GM12878 (cell line): ENCODE results near the gene ALX4. TPM values are rescaled to one million over a fixed set of nuclear protein-coding genes. Genes with fewer than 3 reads are reported as not detected.

ENCODE experiments used
- ATAC-seq: fragments of 200-7000 bp; cut with Tn5 transposase; 3 replicates; pipeline ENCODE4 v1.9.1; 2020; ENCODE audit warnings: mild to moderate bottlenecking, moderate library complexity
- BruUV-seq: library from RNA; stranded (reverse); fragments of 400-500 nt; replicated peaks from 2 replicates; lab custom pipeline; 2021; lab: Mats Ljungman, UMichigan
- CTCF ChIA-PET: fragments of 300-600 bp; sonication (Branson Sonifier 250); formaldehyde crosslinking; extraction: SDS; loops from one replicate; lab custom pipeline; 2021; ENCODE audit warnings: inconsistent platforms; lab: Yijun Ruan, JAX
- POLR2A ChIA-PET: fragments of 350-600 bp; formaldehyde crosslinking; extraction: SDS; loops from one replicate; lab custom pipeline; 2021; ENCODE audit warnings: inconsistent platforms; lab: Charles Lee
- RAD21 ChIA-PET: fragments of 300-600 bp; sonication (Branson Sonifier 250); formaldehyde crosslinking; loops from one replicate; lab custom pipeline; 2023; ENCODE audit warnings: antibody characterized with exemption; ENCODE audit not compliant: unreplicated experiment; lab: Charles Lee
- SMC1A ChIA-PET: fragments of 300-600 bp; sonication (Branson Sonifier 250); formaldehyde crosslinking; loops from one replicate; lab custom pipeline; 2023; ENCODE audit not compliant: unreplicated experiment, uncharacterized antibody; lab: Charles Lee
- DNase-seq: peaks from one replicate; pipeline ENCODE4 v3.0.0-alpha.2; 2011; ENCODE audit warnings: low read depth, low spot score
- FAIRE-seq: peaks from 3 replicates; lab custom pipeline; 2011; peaks lifted over from hg19 to GRCh38; lab: Jason Lieb, UNC
- H2AFZ ChIP-seq: 2 replicates; pipeline ENCODE4 v1.6.0; 2011; ENCODE audit warnings: low read depth, low read length, control low read depth; ENCODE audit not compliant: control insufficient read depth
- H3K27ac ChIP-seq: 2 replicates; pipeline ENCODE4 v1.5.1; 2011; ENCODE audit warnings: control low read depth; ENCODE audit not compliant: control insufficient read depth, insufficient read depth
- H3K27me3 ChIP-seq, 2 experiments: replicated peaks in 1 of 2; 2 replicates each; pipeline versions ENCODE4 v1.6.0 to v1.6.1; 2011; ENCODE audit warnings: low read length in 1 of 2; ENCODE audit not compliant: control insufficient read depth in 2 of 2, insufficient read depth in 2 of 2
- H3K36me3 ChIP-seq, 2 experiments: 2 replicates each; pipeline ENCODE4 v1.5.1; 2011; ENCODE audit warnings: low read length in 1 of 2; ENCODE audit not compliant: control insufficient read depth in 2 of 2, insufficient read depth in 2 of 2
- H3K4me1 ChIP-seq: 2 replicates; pipeline ENCODE4 v1.6.1; 2011; ENCODE audit warnings: mild to moderate bottlenecking, low read length, moderate library complexity, mixed read lengths; ENCODE audit not compliant: control insufficient read depth, insufficient read depth
- H3K4me2 ChIP-seq: 2 replicates; pipeline ENCODE4 v1.6.0; 2011; ENCODE audit warnings: control low read depth; ENCODE audit not compliant: control insufficient read depth, insufficient read depth
- H3K4me3 ChIP-seq: fragments of 200-600 bp; sonication (generic); 2 replicates; pipeline ENCODE4 v1.5.1; 2016
- H3K79me2 ChIP-seq: 2 replicates; pipeline ENCODE4 v1.6.0; 2011; ENCODE audit warnings: low read length; ENCODE audit not compliant: control insufficient read depth, insufficient read depth
- H3K9ac ChIP-seq: 2 replicates; pipeline ENCODE4 v1.8.0; 2011; ENCODE audit warnings: low read length, control low read depth, mixed read lengths; ENCODE audit not compliant: control insufficient read depth, insufficient read depth
- H3K9me3 ChIP-seq: replicated peaks from 3 replicates; pipeline ENCODE4 v1.5.1; 2011; ENCODE audit warnings: mild to moderate bottlenecking, low read length; ENCODE audit not compliant: control insufficient read depth, insufficient read depth
- H4K20me1 ChIP-seq: 2 replicates; pipeline ENCODE4 v1.6.0; 2011; ENCODE audit not compliant: control insufficient read depth, insufficient read depth
- ASH2L ChIP-seq: fragments of 300-600, 200-600 bp; sonication (generic); IDR thresholded peaks from 2 replicates; pipeline ENCODE4 v1.6.1; 2017; ENCODE audit warnings: low read depth, mild to moderate bottlenecking, borderline replicate concordance
- BCLAF1 ChIP-seq: fragments of 450-650 bp; IDR thresholded peaks from 2 replicates; pipeline ENCODE4 v1.6.1; 2017; ENCODE audit warnings: antibody characterized with exemption, mild to moderate bottlenecking, moderate library complexity
- CHD1 ChIP-seq: IDR thresholded peaks from 2 replicates; pipeline ENCODE4 v1.6.1; 2012; ENCODE audit warnings: low read depth, low read length, improper control_type of control experiment
- DPF2 ChIP-seq: fragments of 450-650 bp; IDR thresholded peaks from 2 replicates; pipeline ENCODE4 v1.6.1; 2017; ENCODE audit warnings: mild to moderate bottlenecking
- HDGF ChIP-seq: fragments of 450-650 bp; IDR thresholded peaks from 2 replicates; pipeline ENCODE4 v1.6.1; 2016; ENCODE audit warnings: antibody characterized with exemption
- IRF4 ChIP-seq: IDR thresholded peaks from 2 replicates; pipeline ENCODE4 v1.6.1; 2011; ENCODE audit warnings: low read depth, low read length
- NR2F1 ChIP-seq: fragments of 450-650 bp; conservative IDR thresholded peaks from 2 replicates; pipeline ENCODE4 v1.6.1; 2017; ENCODE audit warnings: mild to moderate bottlenecking
- PAX8 ChIP-seq: fragments of 450-650 bp; IDR thresholded peaks from 2 replicates; pipeline ENCODE4 v1.6.1; 2017; ENCODE audit warnings: mild to moderate bottlenecking, moderate library complexity
- STAT3 ChIP-seq: IDR thresholded peaks from 2 replicates; pipeline ENCODE4 v1.6.1; 2011; ENCODE audit warnings: low read depth, low read length, improper control_type of control experiment
- TAF1 ChIP-seq: IDR thresholded peaks from 2 replicates; pipeline ENCODE4 v1.6.1; 2011; ENCODE audit warnings: mild to moderate bottlenecking, low read depth, low read length, borderline replicate concordance
- YBX1 ChIP-seq: fragments of 450-650 bp; IDR thresholded peaks from 2 replicates; pipeline ENCODE4 v1.6.1; 2016; ENCODE audit warnings: antibody characterized with exemption
- ZNF24 ChIP-seq: fragments of 450-650 bp; IDR thresholded peaks from 2 replicates; pipeline ENCODE4 v1.6.1; 2017; ENCODE audit warnings: antibody characterized with exemption, mild to moderate bottlenecking
- WGBS: methylation state at CpG from one replicate; pipeline ENCODE4 v1.1.6; 2016; ENCODE audit warnings: low lambda C conversion rate; ENCODE audit not compliant: insufficient replicate concordance, insufficient coverage; ENCODE audit errors: missing lambda C conversion rate; 5-methylcytosine and 5-hydroxymethylcytosine counted together
- in situ Hi-C: fragments of 300-500 bp; cut with MboI; formaldehyde crosslinking; loops from 9 replicates; pipeline ENCODE4 v1.14.3; 2018; ENCODE audit warnings: mixed read lengths
- intact Hi-C: fragments of 100-400 bp; cut with micrococcal nuclease; formaldehyde crosslinking; loops from one replicate; pipeline ENCODE4 v1.14.2; 2022; ENCODE audit not compliant: unreplicated experiment
- polyA plus RNA-seq, 11 experiments: library from polyadenylated mRNA; depleted of rRNA in 4 of 11; unstranded in 6 of 11; stranded (reverse) in 5 of 11; fragments of >200 nt; fragmentation: Nextera tagmentation in 4 of 11; fragmentation: Illumina TruSeq in 1 of 11; extraction: Ambion mirVana in 4 of 11; extraction: Trizol in 1 of 11; gene quantifications; 1 replicate in 1 of 11; 2 replicates in 10 of 11; pipeline versions ENCODE4 v1.2.1 to v1.2.3, GENCODE V29; 2011 to 2016; ENCODE audit warnings: inconsistent platforms in 2 of 11, missing spikeins in 2 of 11, low read depth in 1 of 11
- total RNA-seq, 4 experiments: library from RNA; depleted of rRNA in 3 of 4; stranded (reverse); fragments of >200 nt in 3 of 4; fragmentation: Illumina TruSeq in 1 of 4; extraction: Trizol in 1 of 4; gene quantifications; 2 replicates each; pipeline versions ENCODE4 v1.2.1 to v1.2.3, GENCODE V29; 2013 to 2021

The ALX4 gene
- total and polyA plus RNA-seq, 10 of the 15 experiments (the other 5 are each of a cell fraction or from before 2014, with no cell fraction given): not detected

- H2AFZ ChIP-seq: no peak overlapping the region
- ChIA-PET POLR2A (no interaction called here), RAD21 (no interaction called here), SMC1A (no interaction called here), CTCF (no interaction called here)
- no peak overlapping the region for H3K4me2 ChIP-seq
- no peak overlapping the region for H3K4me3 ChIP-seq
- no peaks in the 10 kb centered on the region for H3K4me1 ChIP-seq
- BruUV-seq: no TSS peak
- intact Hi-C loops (no loop called here), in situ Hi-C loops (no loop called here)
- H3K9me3 ChIP-seq: no peaks in the 10 kb centered on the region
- TF ChIP-seq CHD1 (no peak), NR2F1 (no peak), PAX8 (no peak)
- DNase-seq (no peak), FAIRE-seq (no peak), ATAC-seq (no peak)
- no peaks in the 10 kb centered on the region for H3K79me2 ChIP-seq
- no peak overlapping the region for H3K27ac ChIP-seq
- H3K9ac ChIP-seq: no peak overlapping the region
- no peaks in the 10 kb centered on the region for H3K36me3 ChIP-seq
- 21% methylated on average over 23 of the region's 28 CpGs for WGBS
- no peaks in the 10 kb centered on the region for H4K20me1 ChIP-seq
- peaks cover 19 to 26% of the 10 kb centered on the region in 2 experiments for H3K27me3 ChIP-seq
These were observed 6.5 kb downstream of the ALX4 start for GRCh38 chr11:44303401-44303938.

DNA sequence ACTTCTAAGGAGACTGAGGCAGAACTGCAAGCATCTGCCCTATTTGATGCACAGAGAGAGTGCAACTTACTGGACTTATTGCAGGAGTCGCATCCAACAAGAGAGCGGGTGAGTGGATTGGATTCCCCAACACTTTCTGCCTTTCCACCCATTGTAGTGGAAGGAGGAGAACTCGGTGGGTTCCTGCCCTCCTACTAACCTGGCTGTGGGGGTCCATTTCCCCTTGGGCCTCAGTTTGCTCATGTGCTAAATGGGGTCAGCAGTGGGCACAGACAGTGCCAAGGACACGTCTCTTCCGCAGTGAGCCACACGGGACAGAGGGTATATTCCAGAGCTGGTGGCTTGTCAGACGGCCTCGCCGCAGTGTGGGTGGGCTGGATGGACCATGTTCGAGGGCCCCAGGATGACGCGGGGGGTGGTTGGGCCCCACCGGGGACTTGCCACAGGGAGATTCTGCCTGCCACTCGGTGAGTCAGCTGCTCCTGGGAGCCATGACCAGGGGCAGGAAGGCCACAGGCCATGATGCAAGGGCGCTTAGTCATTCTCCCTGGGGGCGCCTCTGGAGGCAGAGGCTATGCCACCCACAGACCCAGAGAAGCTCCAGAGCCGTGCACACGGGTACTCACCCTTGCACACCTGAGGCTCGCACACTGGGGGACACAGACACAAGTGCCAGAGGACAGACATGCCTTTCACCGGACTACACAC, 8.2 kb downstream of the ALX4 start:
- in situ Hi-C loops (no loop called here), intact Hi-C loops (no loop called here)
- RAD21 ChIA-PET: no interaction called here
- Histone ChIP-seq H3K4me2 (no peak overlapping the region), H3K36me3 (no peaks in the 10 kb centered on the region), H3K9ac (no peak overlapping the region), H2AFZ (no peak overlapping the region), H3K4me3 (no peak overlapping the region), H3K27ac (no peak overlapping the region), H3K4me1 (no peaks in the 10 kb centered on the region), H3K9me3 (no peaks in the 10 kb centered on the region), H4K20me1 (no peaks in the 10 kb centered on the region), H3K27me3 (peaks cover 19% of the 10 kb centered on the region in 2 experiments), H3K79me2 (no peaks in the 10 kb centered on the region)
- ATAC-seq (no peak), DNase-seq (no peak), FAIRE-seq (no peak)
- BruUV-seq: no TSS peak
- POLR2A ChIA-PET: no interaction called here
- CTCF ChIA-PET: no interaction called here
- WGBS: 19% methylated on average over 20 of the region's 20 CpGs
- SMC1A ChIA-PET: no interaction called here
- no peak for TF ChIP-seq CHD1
- no peak for TF ChIP-seq TAF1
- no peak for TF ChIP-seq STAT3
- TF ChIP-seq ZNF24: no peak
- no peak for TF ChIP-seq ASH2L
- TF ChIP-seq HDGF: no peak
- TF ChIP-seq IRF4: no peak
- no peak for TF ChIP-seq YBX1
- TF ChIP-seq BCLAF1: no peak
- no peak for TF ChIP-seq DPF2
